Hematopoietic multipotent progenitor cell (in vitro differentiated cells): ENCODE data around the gene CYREN. TPM values are rescaled to one million over a fixed set of nuclear protein-coding genes. Genes with fewer than 3 reads are reported as not detected.
"Not testable (repeated sequence)": the region's sequence is repeated elsewhere in the genome, so short reads cannot be mapped to it uniquely, and the experiment has no call there.

ENCODE experiments used
- DNase-seq, 3 donors: peaks; one replicate each; pipeline ENCODE4 v3.0.0-alpha.2; 2011 to 2015; ENCODE audit warnings: low read depth in 2 of 3, low spot score in 2 of 3
- total RNA-seq: library from RNA; depleted of rRNA; stranded (reverse); fragments of >200 nt; gene quantifications from one replicate; pipeline ENCODE4 v1.2.3, GENCODE V29; 2012

The CYREN gene, protein sequence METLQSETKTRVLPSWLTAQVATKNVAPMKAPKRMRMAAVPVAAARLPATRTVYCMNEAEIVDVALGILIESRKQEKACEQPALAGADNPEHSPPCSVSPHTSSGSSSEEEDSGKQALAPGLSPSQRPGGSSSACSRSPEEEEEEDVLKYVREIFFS
- 53.6 TPM for total RNA-seq

DNA sequence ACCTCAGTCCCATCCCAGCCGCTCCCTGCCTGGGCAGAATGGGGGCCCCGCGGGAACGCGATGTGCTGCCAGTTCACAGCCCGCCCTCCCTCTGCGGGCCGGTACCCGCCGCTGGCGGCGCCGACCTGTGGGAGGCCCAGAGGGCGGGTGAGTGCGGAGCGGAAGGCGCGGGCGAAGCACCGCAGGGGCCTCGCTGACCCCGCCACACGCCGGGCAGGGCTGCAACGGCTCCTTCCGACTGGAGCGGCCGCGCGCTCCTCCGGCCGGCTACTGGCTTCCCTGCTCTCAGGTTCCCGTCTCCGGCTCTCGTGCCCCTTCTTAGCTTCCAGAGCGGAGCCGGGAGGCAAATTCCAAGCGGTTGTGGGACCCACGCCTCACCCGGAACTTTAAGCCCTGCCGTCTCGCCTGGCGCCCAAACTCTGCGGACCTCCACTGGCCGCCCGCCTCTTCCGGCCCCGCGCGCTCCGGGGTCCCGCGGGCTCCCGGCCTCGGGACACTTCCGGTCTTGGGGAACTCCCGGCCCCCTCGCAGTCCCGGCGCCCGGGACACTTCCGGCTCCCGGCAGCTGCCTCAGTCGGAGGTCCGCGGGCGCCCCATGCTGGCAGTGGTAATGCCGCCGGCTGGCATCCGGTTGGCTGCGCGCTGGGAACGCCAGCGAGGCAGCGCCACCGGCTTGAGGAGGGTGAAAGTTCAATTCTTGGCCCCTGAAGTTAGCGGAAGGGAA lies at the start of gene CYREN:
Gene CYREN, minus strand, starts transcription at position 434 of the 724 bp plus-strand sequence. CDS start 1,785 bp downstream, outside the sequence.
- DNase-seq, result peak; percentile 78 to 90 (median 85)

- no peak for DNase-seq
These were observed 47.4 kb upstream of the CYREN start for GRCh38 chr7:135217645-135218509.

DNA sequence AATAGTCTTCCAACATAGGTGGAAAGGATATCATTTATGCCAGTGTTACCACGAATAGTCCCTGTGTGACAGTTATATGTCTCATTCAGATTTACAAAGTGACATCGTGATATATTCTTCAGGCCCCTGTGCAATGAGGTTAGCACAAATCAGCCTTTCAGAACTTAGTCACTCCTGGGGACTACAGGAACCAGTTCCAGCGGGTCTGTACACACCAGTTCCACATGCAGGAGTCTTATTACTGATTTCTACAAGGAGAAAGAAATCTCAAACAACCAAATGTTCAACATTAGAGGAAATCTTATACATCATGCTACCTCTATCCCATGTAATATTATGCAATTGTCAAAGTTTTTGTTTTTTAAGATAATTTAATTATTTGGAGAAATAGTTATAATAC lies 45.2 kb upstream of the CYREN start:
- DNase-seq, result no peak

DNA sequence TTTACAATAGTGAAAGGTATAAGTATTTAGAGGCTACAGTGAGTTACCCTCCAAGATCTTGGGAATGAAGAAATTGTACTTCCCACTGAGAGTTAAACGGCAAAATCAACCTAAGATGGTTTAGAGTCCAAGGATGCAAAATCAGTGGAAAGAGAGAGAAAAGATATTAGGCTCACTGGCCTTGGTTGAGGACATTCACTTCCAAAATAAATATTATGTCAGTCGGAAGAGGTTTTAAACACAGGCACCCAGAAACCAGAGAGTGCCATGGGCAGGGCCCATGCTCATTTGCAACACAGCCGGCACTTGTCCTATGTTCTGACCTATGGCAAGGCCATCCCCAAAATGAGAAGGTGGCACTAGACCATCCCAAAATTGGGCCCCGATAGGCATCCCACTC lies 44.7 kb upstream of the CYREN start:
- no peak for DNase-seq

DNA sequence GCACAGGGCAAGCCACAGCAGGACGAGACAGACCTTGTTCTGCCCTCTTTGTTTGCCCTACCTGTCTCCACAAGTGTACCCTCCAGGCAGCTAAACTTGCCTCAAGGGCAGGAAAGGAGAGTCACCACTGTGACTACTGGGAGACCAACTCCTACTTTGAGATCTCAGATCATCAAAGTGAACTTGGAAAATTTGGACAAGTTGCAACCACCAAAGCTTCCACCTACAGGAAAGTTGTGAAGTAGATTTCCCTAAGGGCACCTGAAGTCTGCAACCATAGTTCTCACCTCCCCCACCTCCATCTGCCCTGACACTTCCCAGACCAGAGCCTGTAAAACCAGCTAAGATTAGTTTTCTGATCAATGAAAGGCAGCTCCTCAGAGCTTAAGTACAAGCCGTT lies 43.3 kb upstream of the CYREN start:
- no peak for DNase-seq

- not testable (repeated sequence) for DNase-seq
These were observed 41.6 kb upstream of the CYREN start for GRCh38 chr7:135211946-135212685.

DNA sequence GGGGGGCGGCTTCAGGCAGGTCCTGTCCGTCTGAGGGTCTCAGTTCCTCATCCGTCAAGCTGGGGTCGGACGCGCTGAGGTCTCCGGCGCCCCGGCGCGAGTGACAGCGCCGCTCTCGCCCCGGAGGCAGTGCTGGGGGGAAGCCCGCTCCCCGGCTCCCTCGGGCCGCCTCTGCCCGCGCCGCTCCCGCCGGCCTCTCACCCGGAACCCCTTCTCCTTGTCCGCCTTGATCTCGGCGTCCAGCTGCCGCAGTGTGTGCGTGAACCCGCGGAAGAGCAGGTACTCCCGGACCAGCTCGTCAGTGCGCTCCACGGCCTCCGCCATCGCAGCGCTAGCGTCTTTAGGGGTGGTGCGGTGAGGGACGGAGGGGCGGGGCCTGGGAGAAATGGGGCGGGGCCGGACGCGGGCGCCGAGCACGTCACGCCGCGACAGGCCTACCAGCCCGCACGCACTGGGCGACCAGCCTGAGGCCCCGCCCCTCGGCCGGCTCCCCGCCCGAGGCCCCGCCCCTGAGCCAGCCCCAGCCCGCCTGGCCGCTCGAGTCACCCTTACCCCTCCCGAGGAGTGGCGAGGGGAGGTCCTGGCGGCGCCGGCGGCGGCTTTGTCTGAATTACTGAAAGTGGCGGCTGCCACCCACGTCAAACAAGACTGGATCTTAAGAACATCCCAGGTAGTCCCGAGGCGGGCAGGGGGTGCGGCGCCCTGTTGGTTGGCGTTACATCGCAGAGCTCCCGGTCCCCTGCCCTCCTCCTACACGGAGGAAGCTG lies 40.9 kb upstream of the CYREN start, which contains the start of gene WDR91:
Gene WDR91, minus strand, starts transcription at position 348 of the 767 bp plus-strand sequence. Its CDS starts 24 bp downstream, at position 324.
- DNase-seq, result peak; percentile 88 to 95 (median 92)

GRCh38 chr7:135210888-135211178 lies 40.3 kb upstream of the CYREN start:
- DNase-seq, result peak in 1 of 3 donors; percentile 48

- no peak for DNase-seq
These were observed 38.8 kb upstream of the CYREN start for GRCh38 chr7:135209225-135209834.

- peak in 2 of 3 donors; percentile 64 to 88 for DNase-seq
These were observed 37.7 kb upstream of the CYREN start for GRCh38 chr7:135208102-135208793.

GRCh38 chr7:135207406-135208101 lies 37.0 kb upstream of the CYREN start:
- DNase-seq, result no peak

DNA sequence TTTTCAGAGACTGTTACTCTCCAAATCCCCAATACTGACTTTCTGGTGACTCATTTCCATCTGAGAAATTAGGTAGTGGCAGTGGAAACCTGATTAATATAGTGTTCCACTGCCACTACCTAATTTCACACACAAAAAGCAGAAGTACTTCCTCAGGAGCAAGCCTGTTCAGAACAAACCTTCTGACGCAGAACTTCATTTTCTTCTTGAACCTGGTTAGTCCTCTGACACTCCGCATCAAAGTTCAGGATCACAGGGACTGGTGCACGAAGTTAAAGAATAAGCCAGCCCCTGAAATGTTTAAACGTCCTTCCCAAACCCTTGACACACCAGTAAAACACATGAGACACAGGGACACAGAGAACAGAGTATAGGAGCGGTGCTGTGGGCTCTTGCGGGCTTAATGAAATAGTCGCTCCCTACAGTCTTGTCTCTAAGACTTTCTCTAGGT lies 36.5 kb upstream of the CYREN start:
- peak in 2 of 3 donors; percentile 55 to 72 for DNase-seq

DNA sequence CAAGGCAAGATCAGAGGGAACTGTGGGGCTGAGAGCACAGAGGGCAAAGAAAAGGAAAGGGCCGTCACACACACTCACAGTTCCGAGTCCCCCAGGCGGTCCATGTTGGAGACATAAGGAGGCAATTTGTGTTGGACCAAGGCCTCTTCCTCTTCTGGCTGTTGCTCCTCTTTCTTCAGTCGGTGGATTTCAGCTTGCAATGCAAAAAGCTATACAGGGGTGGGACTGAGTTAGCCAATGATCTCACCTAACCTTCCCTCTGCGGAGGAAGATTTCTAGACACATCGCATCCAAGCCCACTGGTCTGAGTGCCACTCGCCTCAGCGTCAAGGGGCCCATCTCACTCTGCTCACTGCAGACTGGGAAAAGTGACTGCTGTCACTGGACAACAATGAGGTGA lies 35.3 kb upstream of the CYREN start:
- DNase-seq, result no peak

GRCh38 chr7:135204876-135205275 lies 34.4 kb upstream of the CYREN start:
- DNase-seq, result no peak

DNA sequence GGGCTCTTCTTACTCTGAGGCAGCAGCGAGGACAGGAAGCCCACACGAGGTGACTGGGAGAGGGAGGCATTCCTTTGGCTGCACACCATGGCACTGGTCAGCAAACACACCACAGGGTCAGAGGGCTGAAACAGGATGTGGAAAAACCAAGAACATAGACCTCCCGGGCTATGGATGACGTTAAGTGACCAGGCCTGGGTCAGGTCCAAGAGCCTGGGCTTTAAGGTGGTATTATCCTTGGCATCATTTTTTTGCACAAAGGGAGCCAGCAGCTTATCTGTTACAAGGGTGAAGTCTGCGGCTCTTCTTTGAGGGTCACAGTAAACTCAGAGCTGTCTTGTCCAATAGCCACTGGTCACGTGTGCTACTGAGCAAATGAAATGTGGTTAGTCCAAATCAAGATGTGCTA lies 33.8 kb upstream of the CYREN start:
- no peak for DNase-seq

DNA sequence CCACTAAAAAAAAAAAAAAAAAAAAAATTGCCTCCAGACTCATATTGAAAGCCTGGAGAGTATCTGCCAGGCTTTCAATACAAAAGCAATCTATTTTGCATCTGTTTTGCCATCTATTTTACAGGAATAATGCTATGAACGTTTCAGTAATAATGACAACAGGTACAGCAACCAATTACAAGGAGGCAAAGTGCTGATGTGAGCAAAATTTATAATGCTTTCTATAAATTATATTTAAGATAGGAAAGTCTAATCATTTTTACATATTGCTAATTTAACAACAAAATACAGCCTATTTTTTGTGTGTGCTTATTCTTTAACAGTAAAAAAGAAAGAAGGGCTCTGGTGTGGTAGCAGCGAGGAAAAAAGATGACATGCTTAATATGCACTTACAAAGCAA lies 30.8 kb upstream of the CYREN start:
- DNase-seq, result no peak

GRCh38 chr7:135200821-135201331 lies 30.4 kb upstream of the CYREN start:
- no peak for DNase-seq

GRCh38 chr7:135199439-135199838 lies 28.9 kb upstream of the CYREN start:
- DNase-seq, result no peak
